Body of pancreas (tissue), 4 donors: Measurements from ENCODE around the gene ZCCHC7.

ENCODE experiments used
- CTCF ChIP-seq, 7 experiments: fragments of 450-650 bp in 4 of 7; fragments of 200-600 bp in 3 of 7; sonication (generic) in 3 of 7; IDR thresholded peaks; one replicate each; pipeline ENCODE4 v1.5.1; 2016 to 2019; ENCODE audit warnings: antibody characterized with exemption in 7 of 7
- POLR2A ChIP-seq, 3 donors: fragments of 450-650 bp; IDR thresholded peaks; one replicate each; pipeline ENCODE4 v1.6.1; 2016; ENCODE audit warnings: antibody characterized with exemption in 3 of 3, mild to moderate bottlenecking in 2 of 3

GRCh38 chr9:37117956-37118355 lies 2.4 kb upstream of the ZCCHC7 start:
- TF ChIP-seq CTCF (IDR thresholded peaks at IDR 0.05): no peak
- no peak for TF ChIP-seq POLR2A (IDR thresholded peaks at IDR 0.05)
